ENCODE results near the gene TGFA. TPM values are rescaled to one million over a fixed set of nuclear protein-coding genes. Genes with fewer than 3 reads are reported as not detected.

Gene TGFA
- total and polyA plus RNA-seq, 5 donors from 2014 or later = 0.07 to 0.45 (median 0.42) TPM; not detected in 2

DNA sequence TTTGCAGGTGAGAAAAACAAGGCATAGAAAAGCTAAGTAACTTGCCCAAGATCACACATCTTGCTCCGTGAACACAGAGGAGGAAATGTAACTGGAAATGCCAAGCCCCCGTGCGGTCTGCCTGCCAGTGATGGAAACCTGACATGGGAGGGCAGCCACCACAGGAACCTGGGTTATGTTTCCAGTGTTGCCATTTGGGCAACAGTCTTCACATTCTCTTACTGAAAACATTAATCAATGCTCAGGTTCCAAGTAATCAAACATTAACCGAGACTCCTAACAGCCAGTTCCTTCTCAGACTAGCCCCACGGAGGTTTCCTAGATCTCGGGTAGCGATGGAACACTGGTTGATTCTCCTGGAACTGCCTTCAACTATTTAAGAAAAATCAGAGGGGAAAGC is 2.5 kb downstream of the TGFA start:
- Mint-ChIP-seq H3K9me3 (no peaks in the 10 kb centered on the region), H3K27me3 (peaks cover 55% of the 10 kb centered on the region), H3K4me1 (peaks cover 0 to 24% (median 11%) of the 10 kb centered on the region in 4 donors), H3K27ac (no peak overlapping the region), H3K36me3 (no peaks in the 10 kb centered on the region), H3K4me3 (peak overlapping the region in 1 of 4 donors; percentile 36)
- Histone ChIP-seq H3K27me3 (ENCODE audit: control insufficient read depth, insufficient read depth, low read length) (peaks cover 29% of the 10 kb centered on the region), H3K27ac (ENCODE audit: insufficient read depth, low read length, poor library complexity, severe bottlenecking) (no peak overlapping the region), H3K9me3 (ENCODE audit: control insufficient read depth in 2 of 2, low read length in 2 of 2) (no peaks in the 10 kb centered on the region), H3K4me1 (ENCODE audit: control insufficient read depth, insufficient read depth, low read length, poor library complexity, severe bottlenecking) (peaks cover 25% of the 10 kb centered on the region), H3K36me3 (ENCODE audit: control insufficient read depth, insufficient read depth, low read length) (no peaks in the 10 kb centered on the region), H3K4me3 (ENCODE audit: low read depth, low read length) (no peak overlapping the region)
- DNase-seq (no peak), ATAC-seq (ENCODE audit: low read depth in 2 of 2) (no peak)

DNA sequence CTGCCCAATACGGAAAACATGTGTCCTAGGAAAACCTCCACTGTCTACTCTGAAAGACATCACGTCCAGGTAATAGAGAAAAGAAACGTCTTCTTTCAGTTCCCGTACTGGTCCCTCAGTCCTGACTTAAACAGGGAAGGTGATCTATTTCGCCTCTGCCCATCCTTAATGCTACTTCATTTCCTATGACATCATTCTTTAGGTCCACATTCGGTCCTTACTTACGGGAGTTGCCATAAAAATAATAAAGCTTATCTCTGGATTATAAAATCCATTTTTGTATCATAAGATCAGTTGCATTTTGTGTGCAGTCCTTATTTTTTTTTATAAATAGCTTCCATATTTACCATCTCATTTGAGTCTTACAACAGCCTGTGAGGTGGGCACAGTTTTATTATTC is 3.7 kb downstream of the TGFA start:
- no peaks in the 10 kb centered on the region for H3K9me3 ChIP-seq (ENCODE audit: control insufficient read depth in 2 of 2, low read length in 2 of 2)
- peaks cover 25% of the 10 kb centered on the region for H3K27me3 ChIP-seq (ENCODE audit: control insufficient read depth, insufficient read depth, low read length)
- H3K4me3 ChIP-seq (ENCODE audit: low read depth, low read length) = no peak overlapping the region
- no peak overlapping the region for H3K27ac Mint-ChIP-seq
- DNase-seq (no peak), ATAC-seq (ENCODE audit: low read depth in 2 of 2) (no peak)
- no peaks in the 10 kb centered on the region for H3K36me3 Mint-ChIP-seq
- H3K9me3 Mint-ChIP-seq = no peaks in the 10 kb centered on the region
- H3K27ac ChIP-seq (ENCODE audit: insufficient read depth, low read length, poor library complexity, severe bottlenecking) = no peak overlapping the region
- no peaks in the 10 kb centered on the region for H3K36me3 ChIP-seq (ENCODE audit: control insufficient read depth, insufficient read depth, low read length)
- H3K4me3 Mint-ChIP-seq = no peak overlapping the region
- H3K27me3 Mint-ChIP-seq = peaks cover 59% of the 10 kb centered on the region
- H3K4me1 Mint-ChIP-seq = peaks cover 0 to 24% (median 11%) of the 10 kb centered on the region in 4 donors
- H3K4me1 ChIP-seq (ENCODE audit: control insufficient read depth, insufficient read depth, low read length, poor library complexity, severe bottlenecking) = peaks cover 25% of the 10 kb centered on the region

DNA sequence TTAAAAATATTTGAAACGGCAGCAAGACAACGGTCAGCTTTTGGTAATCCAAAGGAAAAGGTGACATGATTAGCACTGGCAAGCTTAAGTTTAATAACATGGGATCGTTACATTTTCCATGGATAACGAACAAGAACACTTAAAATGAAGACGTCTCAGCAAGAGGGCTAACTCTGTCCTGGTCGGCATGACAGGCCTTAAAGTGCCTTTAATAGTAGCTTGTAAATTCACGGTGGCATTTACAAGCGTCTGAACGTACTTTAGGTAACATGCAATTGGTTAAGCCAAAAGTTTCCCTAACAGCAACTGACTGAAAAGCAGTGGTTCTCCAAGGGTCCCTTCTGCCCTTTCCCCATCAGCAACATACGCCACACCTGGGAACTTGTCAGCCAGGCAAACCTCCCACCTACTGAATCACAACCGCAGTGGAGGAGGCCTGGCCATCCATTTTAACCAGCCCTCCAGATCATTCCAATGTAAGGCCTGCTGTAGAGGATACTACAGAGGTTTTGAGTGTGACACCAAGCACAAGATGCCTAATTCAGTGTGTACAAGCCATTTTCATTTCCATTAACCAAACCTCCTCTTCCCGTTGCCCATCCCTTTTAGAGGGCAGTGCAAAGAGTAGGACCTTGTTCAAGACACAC is 4.4 kb downstream of the TGFA start:
- no peak for DNase-seq
- Histone ChIP-seq H3K27me3 (ENCODE audit: control insufficient read depth, insufficient read depth, low read length) (peaks cover 23% of the 10 kb centered on the region), H3K9me3 (ENCODE audit: control insufficient read depth in 2 of 2, low read length in 2 of 2) (no peaks in the 10 kb centered on the region), H3K4me1 (ENCODE audit: control insufficient read depth, insufficient read depth, low read length, poor library complexity, severe bottlenecking) (peaks cover 19% of the 10 kb centered on the region), H3K4me3 (ENCODE audit: low read depth, low read length) (no peak overlapping the region), H3K27ac (ENCODE audit: insufficient read depth, low read length, poor library complexity, severe bottlenecking) (no peak overlapping the region), H3K36me3 (ENCODE audit: control insufficient read depth, insufficient read depth, low read length) (no peaks in the 10 kb centered on the region)
- H3K27me3 Mint-ChIP-seq = peaks cover 55% of the 10 kb centered on the region
- no peak for ATAC-seq (ENCODE audit: low read depth in 2 of 2)
- peaks cover 0 to 17% (median 11%) of the 10 kb centered on the region in 4 donors for H3K4me1 Mint-ChIP-seq
- H3K27ac Mint-ChIP-seq = no peak overlapping the region
- no peaks in the 10 kb centered on the region for H3K9me3 Mint-ChIP-seq
- H3K36me3 Mint-ChIP-seq = no peaks in the 10 kb centered on the region
- H3K4me3 Mint-ChIP-seq = no peak overlapping the region

DNA sequence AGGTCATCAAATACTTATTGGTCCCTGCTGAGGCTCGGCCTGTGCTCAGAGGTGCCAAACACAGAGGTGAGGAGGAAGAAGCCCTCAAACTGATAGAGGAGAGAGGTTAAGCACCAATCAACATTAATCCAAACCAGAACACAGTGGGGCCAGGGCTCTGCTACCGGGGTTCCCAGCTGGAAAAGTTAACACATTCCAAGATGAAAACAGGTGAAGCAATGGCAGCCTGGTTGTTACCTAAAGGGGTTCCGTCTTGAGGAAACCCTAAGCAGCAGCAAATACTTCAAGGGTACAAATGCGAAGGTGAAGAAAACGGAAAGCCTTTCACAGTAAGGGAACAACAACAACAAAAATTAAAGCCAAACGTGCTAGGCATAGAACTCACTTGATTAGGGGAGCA is 5.4 kb downstream of the TGFA start:
- no peaks in the 10 kb centered on the region for H3K9me3 ChIP-seq (ENCODE audit: control insufficient read depth in 2 of 2, low read length in 2 of 2)
- no peak overlapping the region for H3K27ac ChIP-seq (ENCODE audit: insufficient read depth, low read length, poor library complexity, severe bottlenecking)
- H3K27ac Mint-ChIP-seq = no peak overlapping the region
- no peak overlapping the region for H3K4me3 ChIP-seq (ENCODE audit: low read depth, low read length)
- no peaks in the 10 kb centered on the region for H3K36me3 ChIP-seq (ENCODE audit: control insufficient read depth, insufficient read depth, low read length)
- peaks cover 23% of the 10 kb centered on the region for H3K27me3 ChIP-seq (ENCODE audit: control insufficient read depth, insufficient read depth, low read length)
- peaks cover 54% of the 10 kb centered on the region for H3K27me3 Mint-ChIP-seq
- peaks cover 12% of the 10 kb centered on the region for H3K4me1 ChIP-seq (ENCODE audit: control insufficient read depth, insufficient read depth, low read length, poor library complexity, severe bottlenecking)
- H3K4me1 Mint-ChIP-seq = peaks cover 0 to 14% (median 10%) of the 10 kb centered on the region in 4 donors
- DNase-seq = no peak
- no peaks in the 10 kb centered on the region for H3K9me3 Mint-ChIP-seq
- no peak overlapping the region for H3K4me3 Mint-ChIP-seq
- H3K36me3 Mint-ChIP-seq = no peaks in the 10 kb centered on the region
- ATAC-seq (ENCODE audit: low read depth in 2 of 2) = no peak

DNA sequence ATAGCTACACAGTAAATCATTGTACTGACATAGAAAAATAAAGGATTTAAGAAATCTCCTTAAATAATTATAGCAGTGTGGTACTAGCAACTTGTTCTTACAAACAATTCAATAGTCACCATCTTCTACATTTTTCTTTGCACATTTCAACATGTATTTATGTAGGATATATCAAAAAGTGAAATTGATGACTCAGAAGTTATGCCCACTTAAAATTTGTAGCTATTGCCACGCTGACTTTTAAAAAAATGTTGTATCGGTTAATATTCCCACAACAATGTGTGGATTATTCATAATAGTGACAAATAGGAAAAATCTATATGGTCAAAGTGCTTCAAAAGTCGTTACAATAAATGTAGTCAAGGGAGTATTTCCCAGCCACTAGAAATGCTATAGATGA is 6.7 kb downstream of the TGFA start:
- no peaks in the 10 kb centered on the region for H3K9me3 Mint-ChIP-seq
- H3K27me3 Mint-ChIP-seq = peaks cover 48% of the 10 kb centered on the region
- H3K36me3 Mint-ChIP-seq = no peaks in the 10 kb centered on the region
- no peaks in the 10 kb centered on the region for H3K36me3 ChIP-seq (ENCODE audit: control insufficient read depth, insufficient read depth, low read length)
- H3K4me1 ChIP-seq (ENCODE audit: control insufficient read depth, insufficient read depth, low read length, poor library complexity, severe bottlenecking) = no peaks in the 10 kb centered on the region
- DNase-seq (no peak), ATAC-seq (ENCODE audit: low read depth in 2 of 2) (no peak)
- H3K4me3 ChIP-seq (ENCODE audit: low read depth, low read length) = no peak overlapping the region
- H3K4me3 Mint-ChIP-seq = no peak overlapping the region
- H3K27me3 ChIP-seq (ENCODE audit: control insufficient read depth, insufficient read depth, low read length) = peaks cover 19% of the 10 kb centered on the region
- no peak overlapping the region for H3K27ac ChIP-seq (ENCODE audit: insufficient read depth, low read length, poor library complexity, severe bottlenecking)
- no peaks in the 10 kb centered on the region for H3K9me3 ChIP-seq (ENCODE audit: control insufficient read depth in 2 of 2, low read length in 2 of 2)
- peaks cover 0 to under 1% (median 0%) of the 10 kb centered on the region in 4 donors for H3K4me1 Mint-ChIP-seq
- no peak overlapping the region for H3K27ac Mint-ChIP-seq

DNA sequence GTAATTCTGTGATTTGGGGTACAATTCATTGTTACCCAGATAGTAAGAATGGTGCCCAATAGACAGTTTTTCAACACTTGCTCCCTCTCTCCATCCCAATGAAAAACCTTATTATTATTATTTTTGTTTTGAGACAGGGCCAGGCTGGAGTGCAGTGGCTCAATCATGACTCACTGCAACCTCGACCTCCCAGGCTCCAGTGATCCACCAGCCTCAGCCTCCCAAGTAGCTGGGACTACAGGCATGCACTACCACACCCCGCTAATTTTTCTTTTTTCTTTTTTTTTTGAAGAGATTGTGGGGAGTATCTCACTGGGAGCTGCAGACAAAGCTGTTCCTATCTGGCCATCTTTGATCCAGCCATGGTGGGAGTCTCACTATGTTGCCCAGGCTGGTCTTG is 7.2 kb downstream of the TGFA start:
- Histone ChIP-seq H3K27ac (ENCODE audit: insufficient read depth, low read length, poor library complexity, severe bottlenecking) (no peak overlapping the region), H3K36me3 (ENCODE audit: control insufficient read depth, insufficient read depth, low read length) (no peaks in the 10 kb centered on the region), H3K4me3 (ENCODE audit: low read depth, low read length) (no peak overlapping the region), H3K9me3 (ENCODE audit: control insufficient read depth in 2 of 2, low read length in 2 of 2) (no peaks in the 10 kb centered on the region), H3K4me1 (ENCODE audit: control insufficient read depth, insufficient read depth, low read length, poor library complexity, severe bottlenecking) (no peaks in the 10 kb centered on the region), H3K27me3 (ENCODE audit: control insufficient read depth, insufficient read depth, low read length) (peaks cover 16% of the 10 kb centered on the region)
- Mint-ChIP-seq H3K9me3 (no peaks in the 10 kb centered on the region), H3K27ac (no peak overlapping the region), H3K36me3 (no peaks in the 10 kb centered on the region), H3K4me3 (no peak overlapping the region), H3K27me3 (peaks cover 45% of the 10 kb centered on the region), H3K4me1 (no peaks in the 10 kb centered on the region)
- ATAC-seq (ENCODE audit: low read depth in 2 of 2) (no peak), DNase-seq (no peak)

DNA sequence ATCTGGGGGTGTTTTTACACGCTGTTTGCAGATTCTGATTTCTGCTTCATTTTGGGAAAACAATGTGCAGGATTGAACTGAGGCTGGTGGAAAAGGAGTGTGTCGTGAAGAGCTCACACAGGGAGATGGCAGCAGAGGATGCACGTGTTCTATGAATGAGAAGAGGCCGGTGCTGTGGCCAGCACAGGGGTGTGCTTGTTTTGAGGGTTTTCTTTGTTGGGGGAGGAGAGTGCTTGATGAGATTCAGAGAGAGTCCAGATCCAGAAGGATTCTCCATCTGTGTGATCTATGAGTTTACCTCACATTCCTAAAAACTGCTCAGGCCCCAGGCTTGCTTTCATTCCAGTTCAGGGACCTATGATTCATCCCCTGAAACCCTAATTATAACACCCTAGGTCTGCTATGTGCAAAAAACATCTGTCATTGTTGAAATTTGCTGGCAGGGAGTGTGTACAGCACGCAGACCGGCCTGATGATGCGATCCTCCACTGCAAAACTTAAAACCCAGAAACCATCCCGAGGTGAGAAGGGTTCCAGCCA is 12.1 kb downstream of the TGFA start:
- Histone ChIP-seq H3K4me3 (ENCODE audit: low read depth, low read length) (no peak overlapping the region), H3K27ac (ENCODE audit: insufficient read depth, low read length, poor library complexity, severe bottlenecking) (no peak overlapping the region), H3K36me3 (ENCODE audit: control insufficient read depth, insufficient read depth, low read length) (no peaks in the 10 kb centered on the region), H3K9me3 (ENCODE audit: control insufficient read depth in 2 of 2, low read length in 2 of 2) (no peaks in the 10 kb centered on the region), H3K27me3 (ENCODE audit: control insufficient read depth, insufficient read depth, low read length) (peaks cover 11% of the 10 kb centered on the region), H3K4me1 (ENCODE audit: control insufficient read depth, insufficient read depth, low read length, poor library complexity, severe bottlenecking) (no peaks in the 10 kb centered on the region)
- H3K27ac Mint-ChIP-seq = peak overlapping the region in 1 of 3 donors; percentile 16
- H3K9me3 Mint-ChIP-seq = no peaks in the 10 kb centered on the region
- H3K4me1 Mint-ChIP-seq = no peaks in the 10 kb centered on the region
- H3K36me3 Mint-ChIP-seq = no peaks in the 10 kb centered on the region
- no peak overlapping the region for H3K4me3 Mint-ChIP-seq
- H3K27me3 Mint-ChIP-seq = peaks cover 42% of the 10 kb centered on the region
- ATAC-seq (ENCODE audit: low read depth in 2 of 2) = no peak
- no peak for DNase-seq

DNA sequence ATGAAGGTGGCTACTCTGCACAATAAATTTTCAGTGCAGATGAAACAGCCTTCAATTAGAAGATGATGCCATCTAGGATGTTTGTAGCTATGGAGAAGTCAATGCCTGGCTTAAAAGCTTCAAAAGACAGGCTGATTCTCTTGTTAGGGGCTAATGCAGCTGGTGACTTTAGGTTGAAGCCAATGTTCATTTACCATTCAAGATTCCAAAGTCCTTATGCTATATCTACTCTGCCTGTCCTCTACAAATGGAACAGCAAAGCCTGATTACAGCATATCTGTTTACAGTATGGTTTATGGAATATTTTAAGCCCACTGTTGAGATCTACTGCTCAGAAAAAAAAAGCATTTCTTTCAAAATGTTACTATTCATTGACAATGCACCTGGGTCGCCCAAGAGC is 15.8 kb downstream of the TGFA start:
- Mint-ChIP-seq H3K36me3 (no peaks in the 10 kb centered on the region), H3K27ac (no peak overlapping the region), H3K27me3 (peaks cover 41% of the 10 kb centered on the region), H3K4me1 (no peaks in the 10 kb centered on the region), H3K4me3 (no peak overlapping the region), H3K9me3 (peaks cover 0 to 6% (median 0%) of the 10 kb centered on the region in 7 donors)
- H3K27me3 ChIP-seq (ENCODE audit: control insufficient read depth, insufficient read depth, low read length) = peaks cover 13% of the 10 kb centered on the region
- H3K4me1 ChIP-seq (ENCODE audit: control insufficient read depth, insufficient read depth, low read length, poor library complexity, severe bottlenecking) = no peaks in the 10 kb centered on the region
- no peak overlapping the region for H3K4me3 ChIP-seq (ENCODE audit: low read depth, low read length)
- no peaks in the 10 kb centered on the region for H3K36me3 ChIP-seq (ENCODE audit: control insufficient read depth, insufficient read depth, low read length)
- DNase-seq (no peak), ATAC-seq (ENCODE audit: low read depth in 2 of 2) (no peak)
- no peak overlapping the region for H3K27ac ChIP-seq (ENCODE audit: insufficient read depth, low read length, poor library complexity, severe bottlenecking)
- peaks cover 0 to 4% of the 10 kb centered on the region in 2 experiments for H3K9me3 ChIP-seq (ENCODE audit: control insufficient read depth in 2 of 2, low read length in 2 of 2)
